T-helper 1 cell treated with Interleukin-12 subunit alpha and Interleukin-12 subunit beta and Interleukin-4 antibody, amounts not matched to agents 30 ng/mL and 1 ng/mL, for 36 hours (primary cell): ENCODE results near the gene OMP. TPM values are rescaled to one million over a fixed set of nuclear protein-coding genes. Genes with fewer than 3 reads are reported as not detected.

ENCODE experiments used
- intact Hi-C: fragments of 100-400 bp; cut with micrococcal nuclease; formaldehyde crosslinking; loops from one replicate; pipeline ENCODE4 v1.15.1; 2024
- total RNA-seq: library from RNA; stranded (reverse); gene quantifications from 2 replicates; pipeline ENCODE4 v1.2.3, GENCODE V29; 2022

The OMP gene
- total RNA-seq, 1 donor from 2014 or later: not detected

GRCh38 chr11:77120571-77120970, 17.9 kb downstream of the OMP start:
- intact Hi-C loops: no loop called here

- intact Hi-C loops: no loop called here
Measured at GRCh38 chr11:77121096-77121640, 18.5 kb downstream of the OMP start.

GRCh38 chr11:77121876-77122575, 19.4 kb downstream of the OMP start:
- intact Hi-C loops: no loop called here

GRCh38 chr11:77122576-77123212, 20.1 kb downstream of the OMP start:
- intact Hi-C loops: no loop called here

- intact Hi-C loops: no loop called here
Measured at GRCh38 chr11:77123591-77123990, 21.0 kb downstream of the OMP start.

- intact Hi-C loops: no loop called here
Measured at GRCh38 chr11:77124041-77124440, 21.4 kb downstream of the OMP start.

- intact Hi-C loops: no loop called here
Measured at GRCh38 chr11:77124488-77124887, 21.8 kb downstream of the OMP start.

GRCh38 chr11:77125191-77125590, 22.6 kb downstream of the OMP start:
- intact Hi-C loops: no loop called here

GRCh38 chr11:77125695-77126094, 23.1 kb downstream of the OMP start:
- intact Hi-C loops: loop anchor here (2.0 kb wide), 1 partner anchor 35 kb away; no protein-coding TSS in a partner anchor

GRCh38 chr11:77126156-77126775, 23.6 kb downstream of the OMP start:
- intact Hi-C loops: loop anchor here (2.0 kb wide), 1 partner anchor 35 kb away; no protein-coding TSS in a partner anchor

GRCh38 chr11:77126861-77127234, 24.2 kb downstream of the OMP start:
- intact Hi-C loops: loop anchor here (1.0 to 2.0 kb wide), 4 partner anchors 36 to 492 kb away; no protein-coding TSS in a partner anchor

- intact Hi-C loops: loop anchor here (1.0 to 2.0 kb wide), 4 partner anchors 37 to 492 kb away; no protein-coding TSS in a partner anchor
Measured at GRCh38 chr11:77127235-77127911, 24.7 kb downstream of the OMP start.

GRCh38 chr11:77127920-77128691, 25.5 kb downstream of the OMP start, which contains the start of gene MYO7A:
TSS of gene MYO7A (plus strand) at chr11:77128246. CDS start at chr11:77130635, 2,389 bp downstream.
- intact Hi-C loops: loop anchor here (1.0 to 2.0 kb wide), 4 partner anchors 37 to 491 kb away; no protein-coding TSS in a partner anchor

GRCh38 chr11:77129069-77129841, 26.6 kb downstream of the OMP start:
- intact Hi-C loops: no loop called here

GRCh38 chr11:77129842-77130756, 27.5 kb downstream of the OMP start:
- intact Hi-C loops: no loop called here

- intact Hi-C loops: no loop called here
Measured at GRCh38 chr11:77130763-77131513, 28.3 kb downstream of the OMP start.

GRCh38 chr11:77131560-77131959, 28.9 kb downstream of the OMP start:
- intact Hi-C loops: no loop called here

GRCh38 chr11:77135069-77135468, 32.4 kb downstream of the OMP start:
- intact Hi-C loops: no loop called here
